ENCODE data around the gene LAT. TPM values are rescaled to one million over a fixed set of nuclear protein-coding genes. Genes with fewer than 3 reads are reported as not detected.
"Not testable (repeated sequence)": the region's sequence is repeated elsewhere in the genome, so short reads cannot be mapped to it uniquely, and the experiment has no call there.

The LAT gene
- total RNA-seq, 1 donor from 2014 or later: 234 TPM

- H3K36me3 Mint-ChIP-seq (ENCODE audit: low read depth): no peaks in the 10 kb centered on the region
- no peak overlapping the region for H3K4me3 Mint-ChIP-seq
- no peaks in the 10 kb centered on the region for H3K9me3 Mint-ChIP-seq
- H3K27ac Mint-ChIP-seq: no peak overlapping the region
- no peaks in the 10 kb centered on the region for H3K4me1 Mint-ChIP-seq (ENCODE audit: low read depth)
- intact Hi-C loops (cut with micrococcal nuclease): no loop called here
- H3K27me3 Mint-ChIP-seq (ENCODE audit: insufficient read depth): peaks cover 3% of the 10 kb centered on the region
- DNase-seq (ENCODE audit: low spot score): no peak
Observed at GRCh38 chr16:28999577-28999976, 14.7 kb downstream of the LAT start.

GRCh38 chr16:29000019-29000418 is 15.2 kb downstream of the LAT start:
- no peak overlapping the region for H3K27ac Mint-ChIP-seq
- no peak overlapping the region for H3K4me3 Mint-ChIP-seq
- H3K36me3 Mint-ChIP-seq (ENCODE audit: low read depth): no peaks in the 10 kb centered on the region
- DNase-seq (ENCODE audit: low spot score): no peak
- intact Hi-C loops (cut with micrococcal nuclease): no loop called here
- no peaks in the 10 kb centered on the region for H3K4me1 Mint-ChIP-seq (ENCODE audit: low read depth)
- H3K9me3 Mint-ChIP-seq: no peaks in the 10 kb centered on the region
- peaks cover 3% of the 10 kb centered on the region for H3K27me3 Mint-ChIP-seq (ENCODE audit: insufficient read depth)

GRCh38 chr16:29004496-29005139 is 19.8 kb downstream of the LAT start:
- DNase-seq (ENCODE audit: low spot score); H3K9me3 Mint-ChIP-seq; H3K27ac Mint-ChIP-seq; H3K36me3 Mint-ChIP-seq (ENCODE audit: low read depth); H3K4me3 Mint-ChIP-seq; intact Hi-C loops (cut with micrococcal nuclease); H3K27me3 Mint-ChIP-seq (ENCODE audit: insufficient read depth): not testable (repeated sequence)
- peaks cover 31% of the 10 kb centered on the region for H3K4me1 Mint-ChIP-seq (ENCODE audit: low read depth)

- H3K9me3 Mint-ChIP-seq: no peaks in the 10 kb centered on the region
- H3K27ac Mint-ChIP-seq: peak overlapping the region; percentile 98
- H3K4me3 Mint-ChIP-seq: peak overlapping the region; percentile 69
- H3K4me1 Mint-ChIP-seq (ENCODE audit: low read depth): peaks cover 50% of the 10 kb centered on the region
- peaks cover 6% of the 10 kb centered on the region for H3K36me3 Mint-ChIP-seq (ENCODE audit: low read depth)
- no peaks in the 10 kb centered on the region for H3K27me3 Mint-ChIP-seq (ENCODE audit: insufficient read depth)
- intact Hi-C loops (cut with micrococcal nuclease): loop anchor here (2.0 kb wide), 1 partner anchor 21 kb away; no protein-coding TSS in a partner anchor
- DNase-seq (ENCODE audit: low spot score): peak; percentile 54
Observed at GRCh38 chr16:29007730-29008593, 23.1 kb downstream of the LAT start.

- H3K36me3 Mint-ChIP-seq (ENCODE audit: low read depth): peaks cover 7% of the 10 kb centered on the region
- H3K9me3 Mint-ChIP-seq: no peaks in the 10 kb centered on the region
- H3K4me3 Mint-ChIP-seq: peak overlapping the region; percentile 71
- H3K27me3 Mint-ChIP-seq (ENCODE audit: insufficient read depth): no peaks in the 10 kb centered on the region
- intact Hi-C loops (cut with micrococcal nuclease): loop anchor here (1.0 to 2.0 kb wide), 3 partner anchors 11 to 20 kb away; no protein-coding TSS in a partner anchor
- H3K27ac Mint-ChIP-seq: peak overlapping the region; percentile 98
- DNase-seq (ENCODE audit: low spot score): no peak
- peaks cover 61% of the 10 kb centered on the region for H3K4me1 Mint-ChIP-seq (ENCODE audit: low read depth)
Observed at GRCh38 chr16:29009050-29009837, 24.4 kb downstream of the LAT start.

- no peaks in the 10 kb centered on the region for H3K9me3 Mint-ChIP-seq
- peaks cover 7% of the 10 kb centered on the region for H3K36me3 Mint-ChIP-seq (ENCODE audit: low read depth)
- intact Hi-C loops (cut with micrococcal nuclease): loop anchor here (1.0 to 2.0 kb wide), 3 partner anchors 10 to 20 kb away; no protein-coding TSS in a partner anchor
- no peak overlapping the region for H3K4me3 Mint-ChIP-seq
- H3K4me1 Mint-ChIP-seq (ENCODE audit: low read depth): peaks cover 66% of the 10 kb centered on the region
- H3K27me3 Mint-ChIP-seq (ENCODE audit: insufficient read depth): no peaks in the 10 kb centered on the region
- peak overlapping the region; percentile 98 for H3K27ac Mint-ChIP-seq
- no peak for DNase-seq (ENCODE audit: low spot score)
Observed at GRCh38 chr16:29009838-29010166, 24.9 kb downstream of the LAT start.

GRCh38 chr16:29011112-29011511 is 26.3 kb downstream of the LAT start:
- H3K27me3 Mint-ChIP-seq (ENCODE audit: insufficient read depth): no peaks in the 10 kb centered on the region
- H3K4me1 Mint-ChIP-seq (ENCODE audit: low read depth): peaks cover 63% of the 10 kb centered on the region
- no peaks in the 10 kb centered on the region for H3K9me3 Mint-ChIP-seq
- peaks cover 7% of the 10 kb centered on the region for H3K36me3 Mint-ChIP-seq (ENCODE audit: low read depth)
- no peak for DNase-seq (ENCODE audit: low spot score)
- intact Hi-C loops (cut with micrococcal nuclease): no loop called here
- H3K4me3 Mint-ChIP-seq: no peak overlapping the region
- H3K27ac Mint-ChIP-seq: peak overlapping the region; percentile 47

- Mint-ChIP-seq H3K9me3 (no peaks in the 10 kb centered on the region), H3K27ac (peak overlapping the region; percentile 71), H3K27me3 (ENCODE audit: insufficient read depth) (no peaks in the 10 kb centered on the region), H3K4me3 (no peak overlapping the region), H3K4me1 (ENCODE audit: low read depth) (peaks cover 61% of the 10 kb centered on the region), H3K36me3 (ENCODE audit: low read depth) (peaks cover 7% of the 10 kb centered on the region)
- DNase-seq (ENCODE audit: low spot score): no peak
- intact Hi-C loops (cut with micrococcal nuclease): loop anchor here (1.0 kb wide), 1 partner anchor 26 kb away; no protein-coding TSS in a partner anchor
Observed at GRCh38 chr16:29011851-29012250, 27.0 kb downstream of the LAT start.

- DNase-seq (ENCODE audit: low spot score): no peak
- H3K4me3 Mint-ChIP-seq: peak overlapping the region; percentile 56
- peak overlapping the region; percentile 92 for H3K27ac Mint-ChIP-seq
- no peaks in the 10 kb centered on the region for H3K27me3 Mint-ChIP-seq (ENCODE audit: insufficient read depth)
- H3K4me1 Mint-ChIP-seq (ENCODE audit: low read depth): peaks cover 55% of the 10 kb centered on the region
- H3K9me3 Mint-ChIP-seq: no peaks in the 10 kb centered on the region
- peaks cover 5% of the 10 kb centered on the region for H3K36me3 Mint-ChIP-seq (ENCODE audit: low read depth)
- intact Hi-C loops (cut with micrococcal nuclease): loop anchor here (1.0 kb wide), 1 partner anchor 27 kb away; no protein-coding TSS in a partner anchor
Observed at GRCh38 chr16:29012913-29013553, 28.2 kb downstream of the LAT start.

- peaks cover 5% of the 10 kb centered on the region for H3K36me3 Mint-ChIP-seq (ENCODE audit: low read depth)
- peaks cover 42% of the 10 kb centered on the region for H3K4me1 Mint-ChIP-seq (ENCODE audit: low read depth)
- H3K4me3 Mint-ChIP-seq: no peak overlapping the region
- no peak for DNase-seq (ENCODE audit: low spot score)
- H3K9me3 Mint-ChIP-seq: no peaks in the 10 kb centered on the region
- intact Hi-C loops (cut with micrococcal nuclease): no loop called here
- H3K27me3 Mint-ChIP-seq (ENCODE audit: insufficient read depth): no peaks in the 10 kb centered on the region
- peak overlapping the region; percentile 26 for H3K27ac Mint-ChIP-seq
Observed at GRCh38 chr16:29014561-29015069, 29.8 kb downstream of the LAT start.

GRCh38 chr16:29022196-29022595 is 37.3 kb downstream of the LAT start:
- no peak for DNase-seq (ENCODE audit: low spot score)
- H3K4me1 Mint-ChIP-seq (ENCODE audit: low read depth): peaks cover 57% of the 10 kb centered on the region
- no peaks in the 10 kb centered on the region for H3K36me3 Mint-ChIP-seq (ENCODE audit: low read depth)
- intact Hi-C loops (cut with micrococcal nuclease): loop anchor here (10.0 kb wide), 1 partner anchor 803 kb away; the partner anchor contains the start of gene MVP
- no peak overlapping the region for H3K27ac Mint-ChIP-seq
- no peak overlapping the region for H3K4me3 Mint-ChIP-seq
- H3K9me3 Mint-ChIP-seq: no peaks in the 10 kb centered on the region
- no peaks in the 10 kb centered on the region for H3K27me3 Mint-ChIP-seq (ENCODE audit: insufficient read depth)

Data from activated T-helper 1 cell treated with anti-CD3 and anti-CD28 coated beads, Interleukin-12 subunit alpha, Interleukin-12 subunit beta, Interleukin-2, Interleukin-4 antibody, amounts not matched to agents 30 ng/mL and 10 ng/mL and 1 ng/mL, durations not matched to agents 14 hours and 24 hours and 36 hours (primary cell).